Trophoblast cell (in vitro differentiated cells and primary cell): ENCODE measurements around the gene KRTAP5-2.

ENCODE experiments used
- DNase-seq, 2 donors: peaks; one replicate each; pipeline ENCODE4 v3.0.0-alpha.2; 2016
- H2AFZ ChIP-seq: 2 replicates; pipeline ENCODE4 v1.6.1; 2013; ENCODE audit warnings: low read length, moderate library complexity, mild to moderate bottlenecking; ENCODE audit not compliant: insufficient read depth, poor library complexity
- H2AK5ac ChIP-seq: 2 replicates; pipeline ENCODE4 v1.6.1; 2013; ENCODE audit warnings: mild to moderate bottlenecking, low read length
- H2BK120ac ChIP-seq: 2 replicates; pipeline ENCODE4 v1.6.1; 2013; ENCODE audit warnings: low read length, mild to moderate bottlenecking, moderate library complexity; ENCODE audit not compliant: insufficient read depth, poor library complexity
- H2BK12ac ChIP-seq: 2 replicates; pipeline ENCODE4 v1.6.1; 2013; ENCODE audit warnings: mild to moderate bottlenecking, low read length, moderate library complexity
- H2BK5ac ChIP-seq: 2 replicates; pipeline ENCODE4 v1.6.1; 2013; ENCODE audit warnings: low read length, low read depth, moderate library complexity, mild to moderate bottlenecking; ENCODE audit not compliant: poor library complexity
- H3K14ac ChIP-seq: 2 replicates; pipeline ENCODE4 v1.6.1; 2013; ENCODE audit warnings: mild to moderate bottlenecking, low read length
- H3K18ac ChIP-seq: 2 replicates; pipeline ENCODE4 v1.6.1; 2013; ENCODE audit warnings: mild to moderate bottlenecking, low read length
- H3K23ac ChIP-seq: 2 replicates; pipeline ENCODE4 v1.6.1; 2013; ENCODE audit warnings: low read length
- H3K27ac ChIP-seq: 2 replicates; pipeline ENCODE4 v1.5.1; 2013; ENCODE audit warnings: low read depth, mild to moderate bottlenecking, inconsistent platforms, low read length, moderate library complexity
- H3K27me3 ChIP-seq: 2 replicates; pipeline ENCODE4 v1.6.1; 2013; ENCODE audit warnings: inconsistent platforms, mild to moderate bottlenecking, low read length, moderate library complexity; ENCODE audit not compliant: insufficient read depth
- H3K36me3 ChIP-seq, 2 experiments: 1 replicate in 1 of 2; 2 replicates in 1 of 2; pipeline ENCODE4 v1.6.1; 2013; ENCODE audit warnings: low read length in 2 of 2, mild to moderate bottlenecking in 2 of 2, moderate library complexity in 1 of 2; ENCODE audit not compliant: insufficient read depth in 2 of 2, control insufficient read depth in 1 of 2
- H3K4ac ChIP-seq: 2 replicates; pipeline ENCODE4 v1.6.1; 2013; ENCODE audit warnings: low read depth, mild to moderate bottlenecking, low read length, moderate library complexity
- H3K4me1 ChIP-seq, 2 experiments: 1 replicate in 1 of 2; 2 replicates in 1 of 2; pipeline ENCODE4 v1.6.1; 2013; ENCODE audit warnings: low read length in 2 of 2, mild to moderate bottlenecking in 2 of 2, moderate library complexity in 1 of 2; ENCODE audit not compliant: insufficient read depth in 2 of 2, control insufficient read depth in 1 of 2
- H3K4me2 ChIP-seq: 2 replicates; pipeline ENCODE4 v1.6.1; 2013; ENCODE audit warnings: inconsistent platforms, mild to moderate bottlenecking, low read length, moderate library complexity
- H3K4me3 ChIP-seq: 2 replicates; pipeline ENCODE4 v1.5.1; 2013; ENCODE audit warnings: mild to moderate bottlenecking, low read depth, low read length, inconsistent platforms
- H3K79me1 ChIP-seq: one replicate; pipeline ENCODE4 v1.6.1; 2013; ENCODE audit warnings: low read length
- H3K79me2 ChIP-seq: 2 replicates; pipeline ENCODE4 v1.6.1; 2013; ENCODE audit warnings: low read length, mild to moderate bottlenecking; ENCODE audit not compliant: control insufficient read depth, insufficient read depth, poor library complexity
- H3K9ac ChIP-seq: 2 replicates; pipeline ENCODE4 v1.6.1; 2013; ENCODE audit warnings: mild to moderate bottlenecking, low read length
- H3K9me3 ChIP-seq: 2 replicates; pipeline ENCODE4 v1.6.1; 2013; ENCODE audit warnings: low read depth, mild to moderate bottlenecking, control low read depth, inconsistent platforms, low read length; ENCODE audit not compliant: insufficient read depth
- H4K12ac ChIP-seq: 2 replicates; pipeline ENCODE4 v1.6.1; 2013; ENCODE audit warnings: low read depth, mild to moderate bottlenecking, low read length, moderate library complexity
- H4K8ac ChIP-seq: 2 replicates; pipeline ENCODE4 v1.6.1; 2013; ENCODE audit warnings: low read depth, mild to moderate bottlenecking, low read length, moderate library complexity
- H4K91ac ChIP-seq: one replicate; pipeline ENCODE4 v1.6.1; 2013; ENCODE audit warnings: low read depth, mild to moderate bottlenecking, low read length, moderate library complexity
- WGBS: extraction: QIAGEN DNeasy Blood & Tissue Kit; methylation state at CpG from one replicate; pipeline ENCODE4 v1.1.7; 2013; ENCODE audit warnings: missing lambda C conversion rate; ENCODE audit not compliant: insufficient read length, insufficient coverage; ENCODE audit errors: extremely low coverage; 5-methylcytosine and 5-hydroxymethylcytosine counted together

The KRTAP5-2 gene

GRCh38 chr11:1556278-1556902 lies 41.7 kb downstream of the KRTAP5-2 start:
- no peak overlapping the region for H3K4ac ChIP-seq
- H4K12ac ChIP-seq = no peak overlapping the region
- H4K8ac ChIP-seq = no peak overlapping the region
- no peak overlapping the region for H2BK12ac ChIP-seq
- H2AFZ ChIP-seq = no peak overlapping the region
- H3K4me2 ChIP-seq = no peak overlapping the region
- no peak overlapping the region for H3K18ac ChIP-seq
- H3K27ac ChIP-seq = no peak overlapping the region
- H3K9me3 ChIP-seq = peaks cover 5% of the 10 kb centered on the region
- H2BK5ac ChIP-seq = no peak overlapping the region
- H2BK120ac ChIP-seq = no peak overlapping the region
- no peaks in the 10 kb centered on the region for H3K27me3 ChIP-seq
- H3K36me3 ChIP-seq = peaks cover 48 to 52% of the 10 kb centered on the region in 2 experiments
- H2AK5ac ChIP-seq = no peak overlapping the region
- H4K91ac ChIP-seq = no peak overlapping the region
- WGBS = 100% methylated on average over 2 of the region's 63 CpGs
- H3K4me1 ChIP-seq = peaks cover 2 to 4% of the 10 kb centered on the region in 2 experiments
- no peaks in the 10 kb centered on the region for H3K79me2 ChIP-seq
- H3K4me3 ChIP-seq = no peak overlapping the region
- no peak overlapping the region for H3K9ac ChIP-seq
- no peak overlapping the region for H3K14ac ChIP-seq
- no peak for DNase-seq
- H3K23ac ChIP-seq = no peak overlapping the region
- H3K79me1 ChIP-seq = no peaks in the 10 kb centered on the region

GRCh38 chr11:1555713-1556153 lies 42.4 kb downstream of the KRTAP5-2 start:
- H3K4me2 ChIP-seq = no peak overlapping the region
- H3K9ac ChIP-seq = no peak overlapping the region
- H2AFZ ChIP-seq = no peak overlapping the region
- H2AK5ac ChIP-seq = no peak overlapping the region
- no CpG with 5 or more reads among the region's 9 CpGs for WGBS
- peaks cover 2 to 4% of the 10 kb centered on the region in 2 experiments for H3K4me1 ChIP-seq
- H2BK12ac ChIP-seq = no peak overlapping the region
- H2BK120ac ChIP-seq = no peak overlapping the region
- no peak overlapping the region for H3K14ac ChIP-seq
- DNase-seq = no peak
- no peak overlapping the region for H3K27ac ChIP-seq
- no peak overlapping the region for H4K8ac ChIP-seq
- peaks cover 5% of the 10 kb centered on the region for H3K9me3 ChIP-seq
- no peak overlapping the region for H2BK5ac ChIP-seq
- H4K91ac ChIP-seq = no peak overlapping the region
- peaks cover 43 to 46% of the 10 kb centered on the region in 2 experiments for H3K36me3 ChIP-seq
- no peak overlapping the region for H3K4ac ChIP-seq
- no peaks in the 10 kb centered on the region for H3K79me1 ChIP-seq
- no peaks in the 10 kb centered on the region for H3K27me3 ChIP-seq
- H3K23ac ChIP-seq = no peak overlapping the region
- H3K18ac ChIP-seq = no peak overlapping the region
- no peak overlapping the region for H3K4me3 ChIP-seq
- H3K79me2 ChIP-seq = no peaks in the 10 kb centered on the region
- H4K12ac ChIP-seq = no peak overlapping the region

GRCh38 chr11:1554981-1555712 lies 42.9 kb downstream of the KRTAP5-2 start:
- H2BK120ac ChIP-seq = no peak overlapping the region
- no peak overlapping the region for H2AK5ac ChIP-seq
- H3K9me3 ChIP-seq = peaks cover 5% of the 10 kb centered on the region
- H3K4me1 ChIP-seq = peaks cover 2 to 4% of the 10 kb centered on the region in 2 experiments
- no peak overlapping the region for H4K8ac ChIP-seq
- H2BK5ac ChIP-seq = no peak overlapping the region
- H4K91ac ChIP-seq = no peak overlapping the region
- H3K27ac ChIP-seq = no peak overlapping the region
- no peak overlapping the region for H3K4ac ChIP-seq
- peaks cover 37 to 40% of the 10 kb centered on the region in 2 experiments for H3K36me3 ChIP-seq
- no peaks in the 10 kb centered on the region for H3K79me1 ChIP-seq
- H3K9ac ChIP-seq = no peak overlapping the region
- H3K14ac ChIP-seq = no peak overlapping the region
- no peak overlapping the region for H2BK12ac ChIP-seq
- no peaks in the 10 kb centered on the region for H3K27me3 ChIP-seq
- H3K18ac ChIP-seq = no peak overlapping the region
- WGBS = no CpG with 5 or more reads among the region's 13 CpGs
- DNase-seq = no peak
- no peak overlapping the region for H2AFZ ChIP-seq
- no peaks in the 10 kb centered on the region for H3K79me2 ChIP-seq
- no peak overlapping the region for H3K23ac ChIP-seq
- H3K4me3 ChIP-seq = no peak overlapping the region
- no peak overlapping the region for H4K12ac ChIP-seq
- H3K4me2 ChIP-seq = no peak overlapping the region

DNA sequence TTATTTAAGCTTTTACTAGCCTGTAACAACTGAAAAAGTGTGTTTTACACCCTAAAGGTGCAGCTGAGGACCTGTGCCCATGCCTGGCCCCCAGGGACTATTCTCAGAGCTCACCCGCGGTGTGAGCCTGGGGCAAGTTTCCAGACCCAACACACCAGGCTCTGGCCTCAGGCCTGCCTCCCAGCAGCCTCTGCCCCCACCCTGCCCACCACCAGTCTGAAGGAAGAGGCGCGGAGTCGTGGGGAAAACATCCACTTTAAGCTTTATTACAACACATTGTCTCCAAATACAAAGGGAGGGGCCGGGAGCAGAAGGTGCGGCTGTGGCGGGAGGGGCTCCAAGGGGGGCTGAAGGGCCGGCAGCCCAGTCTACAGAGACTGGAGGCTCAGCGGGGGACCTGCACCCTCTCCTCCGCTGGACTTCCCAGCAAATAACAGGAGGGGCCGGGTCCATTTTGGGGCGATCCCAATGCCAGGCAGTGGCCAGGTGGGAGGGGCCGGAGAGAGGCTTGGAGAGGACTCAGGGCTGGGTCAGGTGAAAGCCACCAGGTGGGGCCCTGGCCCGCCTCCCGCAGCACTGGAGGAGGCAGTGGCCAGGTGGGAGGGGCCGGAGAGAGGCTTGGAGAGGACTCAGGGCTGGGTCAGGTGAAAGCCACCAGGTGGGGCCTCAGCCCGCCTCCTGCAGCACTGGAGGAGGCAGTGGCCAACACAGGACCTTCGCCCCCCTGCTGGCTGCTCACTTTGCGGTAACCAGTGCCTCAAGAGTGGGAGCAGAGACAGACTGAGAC lies 44.1 kb downstream of the KRTAP5-2 start:
- Histone ChIP-seq H3K9ac (no peak overlapping the region), H3K27me3 (peaks cover 5% of the 10 kb centered on the region), H2AK5ac (no peak overlapping the region), H2BK120ac (no peak overlapping the region), H3K4me2 (no peak overlapping the region), H3K4ac (no peak overlapping the region), H3K18ac (no peak overlapping the region), H2AFZ (no peak overlapping the region), H3K79me2 (no peaks in the 10 kb centered on the region), H2BK5ac (no peak overlapping the region), H4K91ac (no peak overlapping the region), H3K4me3 (no peak overlapping the region), H3K36me3 (peaks cover 26 to 28% of the 10 kb centered on the region in 2 experiments), H3K9me3 (peaks cover 7% of the 10 kb centered on the region), H4K12ac (no peak overlapping the region), H3K23ac (no peak overlapping the region), H2BK12ac (no peak overlapping the region), H3K14ac (no peak overlapping the region), H3K27ac (no peak overlapping the region), H3K79me1 (no peaks in the 10 kb centered on the region), H4K8ac (no peak overlapping the region), H3K4me1 (peaks cover 2 to 4% of the 10 kb centered on the region in 2 experiments)
- WGBS = no CpG with 5 or more reads among the region's 20 CpGs
- no peak for DNase-seq
